Natural killer cell (primary cell): Measurements from ENCODE around the gene ZFYVE1. TPM values are rescaled to one million over a fixed set of nuclear protein-coding genes. Genes with fewer than 3 reads are reported as not detected.

Experiments used
- ATAC-seq, 3 donors: fragments of 150-1000 bp in 2 of 3; fragments of 200-7000 bp in 1 of 3; cut with Tn5 transposase; 1 replicate in 1 of 3; 2 replicates in 2 of 3; pipeline ENCODE4 v1.10.0; 2021; ENCODE audit warnings: mild to moderate bottlenecking in 2 of 3, moderate library complexity in 2 of 3
- DNase-seq, 2 donors: peaks; one replicate each; pipeline versions ENCODE4 v3.0.0 to v3.0.0-alpha.2; 2013 to 2021; ENCODE audit warnings: mixed read lengths in 1 of 2
- H3K27ac ChIP-seq: one replicate; pipeline ENCODE4 v1.5.1; 2013; ENCODE audit warnings: mild to moderate bottlenecking, low read length
- H3K27me3 ChIP-seq: one replicate; pipeline ENCODE4 v1.6.1; 2013; ENCODE audit warnings: low read length; ENCODE audit not compliant: control insufficient read depth, insufficient read depth
- H3K36me3 ChIP-seq: one replicate; pipeline ENCODE4 v1.6.1; 2013; ENCODE audit warnings: low read length; ENCODE audit not compliant: control insufficient read depth, insufficient read depth
- H3K4me1 ChIP-seq: one replicate; pipeline ENCODE4 v1.6.1; 2013; ENCODE audit warnings: low read length; ENCODE audit not compliant: control insufficient read depth, insufficient read depth
- H3K4me3 ChIP-seq: one replicate; pipeline ENCODE4 v1.5.1; 2013; ENCODE audit warnings: low read length
- H3K9me3 ChIP-seq: one replicate; pipeline ENCODE4 v1.6.1; 2013; ENCODE audit warnings: low read length; ENCODE audit not compliant: control insufficient read depth, insufficient read depth
- H3K27ac Mint-ChIP-seq, 2 donors: one replicate each; pipeline ENCODE4 v1.8.0; 2022; ENCODE audit warnings: mild to moderate bottlenecking in 2 of 2, mixed read lengths in 2 of 2, moderate library complexity in 1 of 2
- H3K27me3 Mint-ChIP-seq, 2 donors: one replicate each; pipeline ENCODE4 v1.8.0; 2022; ENCODE audit warnings: low read depth in 2 of 2, mixed read lengths in 2 of 2
- H3K36me3 Mint-ChIP-seq: one replicate; pipeline ENCODE4 v1.8.0; 2022; ENCODE audit warnings: mixed read lengths
- H3K4me1 Mint-ChIP-seq, 2 donors: one replicate each; pipeline ENCODE4 v1.8.0; 2022; ENCODE audit warnings: mixed read lengths in 2 of 2
- H3K4me3 Mint-ChIP-seq: one replicate; pipeline ENCODE4 v1.8.0; 2022; ENCODE audit warnings: mild to moderate bottlenecking, moderate library complexity, mixed read lengths
- H3K9me3 Mint-ChIP-seq, 2 donors: one replicate each; pipeline ENCODE4 v1.8.0; 2022; ENCODE audit warnings: mixed read lengths in 2 of 2
- CTCF ChIP-seq: fragments of 200-600 bp; IDR thresholded peaks from one replicate; pipeline ENCODE4 v1.8.0; 2022; ENCODE audit warnings: antibody characterized with exemption
- WGBS: methylation state at CpG from one replicate; pipeline ENCODE4 v1.1.7; 2013; ENCODE audit warnings: missing lambda C conversion rate; ENCODE audit not compliant: insufficient coverage; 5-methylcytosine and 5-hydroxymethylcytosine counted together
- intact Hi-C: fragments of 100-400 bp; cut with micrococcal nuclease; formaldehyde crosslinking; loops from one replicate; pipeline ENCODE4 v1.14.2; 2022
- total RNA-seq, 4 donors: library from RNA; stranded (reverse); fragments of 120-200 nt in 1 of 4; gene quantifications; one replicate each; pipeline versions ENCODE4 v1.2.3 to v1.2.4, GENCODE V29; 2013 to 2022

Gene ZFYVE1, protein sequence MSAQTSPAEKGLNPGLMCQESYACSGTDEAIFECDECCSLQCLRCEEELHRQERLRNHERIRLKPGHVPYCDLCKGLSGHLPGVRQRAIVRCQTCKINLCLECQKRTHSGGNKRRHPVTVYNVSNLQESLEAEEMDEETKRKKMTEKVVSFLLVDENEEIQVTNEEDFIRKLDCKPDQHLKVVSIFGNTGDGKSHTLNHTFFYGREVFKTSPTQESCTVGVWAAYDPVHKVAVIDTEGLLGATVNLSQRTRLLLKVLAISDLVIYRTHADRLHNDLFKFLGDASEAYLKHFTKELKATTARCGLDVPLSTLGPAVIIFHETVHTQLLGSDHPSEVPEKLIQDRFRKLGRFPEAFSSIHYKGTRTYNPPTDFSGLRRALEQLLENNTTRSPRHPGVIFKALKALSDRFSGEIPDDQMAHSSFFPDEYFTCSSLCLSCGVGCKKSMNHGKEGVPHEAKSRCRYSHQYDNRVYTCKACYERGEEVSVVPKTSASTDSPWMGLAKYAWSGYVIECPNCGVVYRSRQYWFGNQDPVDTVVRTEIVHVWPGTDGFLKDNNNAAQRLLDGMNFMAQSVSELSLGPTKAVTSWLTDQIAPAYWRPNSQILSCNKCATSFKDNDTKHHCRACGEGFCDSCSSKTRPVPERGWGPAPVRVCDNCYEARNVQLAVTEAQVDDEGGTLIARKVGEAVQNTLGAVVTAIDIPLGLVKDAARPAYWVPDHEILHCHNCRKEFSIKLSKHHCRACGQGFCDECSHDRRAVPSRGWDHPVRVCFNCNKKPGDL
- 10 to 100 TPM; 24.1 to 28.6 (median 25.6) TPM for total RNA-seq
- 12.6 TPM for total RNA-seq (2013)

- Mint-ChIP-seq H3K27me3 (no peaks in the 10 kb centered on the region), H3K4me3 (peak within 1 kb of the TSS; percentile 98), H3K4me1 (peaks cover 38 to 39% of the 10 kb centered on the region in 2 donors), H3K36me3 (peaks cover 8% of the 10 kb centered on the region), H3K9me3 (no peaks in the 10 kb centered on the region), H3K27ac (peak within 1 kb of the TSS; percentile 83 to 94)
- Histone ChIP-seq H3K4me1 (peaks cover 10% of the 10 kb centered on the region), H3K27me3 (no peaks in the 10 kb centered on the region), H3K4me3 (peak within 1 kb of the TSS; percentile 79), H3K27ac (peak within 1 kb of the TSS; percentile 57), H3K36me3 (peaks cover 14% of the 10 kb centered on the region), H3K9me3 (no peaks in the 10 kb centered on the region)
- WGBS: under 1% methylated on average over 39 of the region's 42 CpGs
- TF ChIP-seq CTCF: no peak
- intact Hi-C loops: loop anchor here (1.0 kb wide), 1 partner anchor 31 kb away; the partner anchor contains the start of gene RBM25
- peak; percentile 69 to 95 for DNase-seq
- ATAC-seq: peak; percentile 96 to 98 (median 98)
Measured at GRCh38 chr14:73026845-73027542, at the start of gene ZFYVE1. TSS of gene ZFYVE1 (minus strand) at chr14:73027106. CDS start at chr14:73024508, 2,598 bp downstream.

- H3K9me3 ChIP-seq: no peaks in the 10 kb centered on the region
- H3K27me3 ChIP-seq: no peaks in the 10 kb centered on the region
- H3K27ac Mint-ChIP-seq: no peak overlapping the region
- ATAC-seq: no peak
- no peaks in the 10 kb centered on the region for H3K27me3 Mint-ChIP-seq
- H3K27ac ChIP-seq: no peak overlapping the region
- H3K9me3 Mint-ChIP-seq: no peaks in the 10 kb centered on the region
- no peak overlapping the region for H3K4me3 ChIP-seq
- peaks cover 3% of the 10 kb centered on the region for H3K4me1 ChIP-seq
- H3K4me1 Mint-ChIP-seq: peaks cover 6 to 27% of the 10 kb centered on the region in 2 donors
- no peaks in the 10 kb centered on the region for H3K36me3 Mint-ChIP-seq
- 100% methylated on average over 2 of the region's 4 CpGs for WGBS
- intact Hi-C loops: no loop called here
- DNase-seq: no peak
- no peak for TF ChIP-seq CTCF
- H3K36me3 ChIP-seq: peaks cover 29% of the 10 kb centered on the region
- no peak overlapping the region for H3K4me3 Mint-ChIP-seq
Measured at GRCh38 chr14:73069585-73069984, 42.7 kb upstream of the ZFYVE1 start.

DNA sequence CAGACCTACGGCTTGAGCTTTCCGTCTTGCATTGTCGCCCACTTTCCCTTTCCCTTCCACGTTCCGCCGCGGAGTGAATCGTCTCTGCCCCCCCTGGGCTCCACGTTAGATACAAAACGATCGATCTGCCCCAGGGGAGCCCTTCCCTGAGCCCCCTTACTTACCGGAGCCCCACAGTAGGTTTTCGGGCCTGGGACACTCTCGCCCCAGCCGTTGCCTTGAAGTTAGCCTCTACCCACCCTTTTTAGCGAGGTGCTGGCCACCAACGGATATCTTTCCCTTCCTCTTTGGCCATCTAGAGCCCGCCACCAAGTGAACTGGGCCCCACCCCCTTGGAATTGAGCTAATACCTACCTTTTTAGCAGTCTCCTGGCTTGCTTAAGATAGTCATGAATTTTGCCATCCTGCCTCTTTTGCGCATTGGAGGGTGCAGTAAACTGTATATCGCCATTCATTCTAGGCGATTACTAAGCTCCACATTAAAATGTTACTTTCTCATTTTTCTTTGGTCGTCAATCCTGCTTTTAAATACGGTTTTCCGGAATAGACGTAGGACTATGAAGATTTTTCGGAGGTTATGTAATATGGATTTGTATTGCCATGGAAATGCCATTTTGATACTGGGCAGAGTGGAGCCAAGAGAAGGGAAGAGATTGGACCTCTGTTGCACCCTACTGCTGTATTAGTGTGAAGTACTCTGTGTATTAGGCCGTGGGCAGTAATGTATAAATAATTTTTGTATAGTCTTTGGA lies 32.2 kb upstream of the ZFYVE1 start:
- no peak overlapping the region for H3K27ac Mint-ChIP-seq
- no peak for TF ChIP-seq CTCF
- no peaks in the 10 kb centered on the region for H3K27me3 Mint-ChIP-seq
- no peak for DNase-seq
- H3K36me3 Mint-ChIP-seq: no peaks in the 10 kb centered on the region
- peak overlapping the region; percentile 96 for H3K27ac ChIP-seq
- H3K9me3 Mint-ChIP-seq: no peaks in the 10 kb centered on the region
- H3K36me3 ChIP-seq: no peaks in the 10 kb centered on the region
- peaks cover 28 to 31% of the 10 kb centered on the region in 2 donors for H3K4me1 Mint-ChIP-seq
- intact Hi-C loops: loop anchor here (1.0 to 2.0 kb wide), 3 partner anchors 32 to 132 kb away; partner anchors contain the start of genes DCAF4, PSEN1 and ZFYVE1
- H3K4me1 ChIP-seq: peaks cover 20% of the 10 kb centered on the region
- no peak overlapping the region for H3K4me3 Mint-ChIP-seq
- no peak for ATAC-seq
- peak overlapping the region; percentile 99 for H3K4me3 ChIP-seq
- WGBS: under 1% methylated on average over 27 of the region's 27 CpGs
- no peaks in the 10 kb centered on the region for H3K9me3 ChIP-seq
- no peaks in the 10 kb centered on the region for H3K27me3 ChIP-seq
